Activated T-cell treated with anti-CD3 and anti-CD28 coated beads, Interleukin-2, amount 50 U/mL, for 24 hours (primary cell): ENCODE results near the gene OBSCN.
A peak's percentile ranks its signal among the peaks of the same experiment; 100 is the strongest.

Experiments used
- DNase-seq: peaks from one replicate; pipeline ENCODE4 v3.0.0-alpha.2; 2020
- H3K27ac Mint-ChIP-seq: 2 replicates; pipeline ENCODE4 v1.8.0; 2020; ENCODE audit warnings: mild to moderate bottlenecking, mixed read lengths
- H3K27me3 Mint-ChIP-seq: 2 replicates; pipeline ENCODE4 v1.8.0; 2020; ENCODE audit warnings: mixed read lengths
- H3K36me3 Mint-ChIP-seq: 2 replicates; pipeline ENCODE4 v1.8.0; 2020; ENCODE audit warnings: low read depth, mixed read lengths
- H3K4me1 Mint-ChIP-seq: 2 replicates; pipeline ENCODE4 v1.8.0; 2020; ENCODE audit warnings: low read depth, mixed read lengths
- H3K4me3 Mint-ChIP-seq: 2 replicates; pipeline ENCODE4 v1.8.0; 2020; ENCODE audit warnings: mild to moderate bottlenecking, moderate library complexity, mixed read lengths
- H3K9me3 Mint-ChIP-seq: 2 replicates; pipeline ENCODE4 v1.8.0; 2020; ENCODE audit warnings: mixed read lengths

OBSCN gene

GRCh38 chr1:228304225-228304624 is 96.4 kb downstream of the OBSCN start:
- peak; percentile 19 for DNase-seq
- Mint-ChIP-seq H3K27me3 (no peaks in the 10 kb centered on the region), H3K4me1 (no peaks in the 10 kb centered on the region), H3K4me3 (no peak overlapping the region), H3K36me3 (peaks cover 45% of the 10 kb centered on the region), H3K9me3 (peaks cover 27% of the 10 kb centered on the region), H3K27ac (no peak overlapping the region)

DNA sequence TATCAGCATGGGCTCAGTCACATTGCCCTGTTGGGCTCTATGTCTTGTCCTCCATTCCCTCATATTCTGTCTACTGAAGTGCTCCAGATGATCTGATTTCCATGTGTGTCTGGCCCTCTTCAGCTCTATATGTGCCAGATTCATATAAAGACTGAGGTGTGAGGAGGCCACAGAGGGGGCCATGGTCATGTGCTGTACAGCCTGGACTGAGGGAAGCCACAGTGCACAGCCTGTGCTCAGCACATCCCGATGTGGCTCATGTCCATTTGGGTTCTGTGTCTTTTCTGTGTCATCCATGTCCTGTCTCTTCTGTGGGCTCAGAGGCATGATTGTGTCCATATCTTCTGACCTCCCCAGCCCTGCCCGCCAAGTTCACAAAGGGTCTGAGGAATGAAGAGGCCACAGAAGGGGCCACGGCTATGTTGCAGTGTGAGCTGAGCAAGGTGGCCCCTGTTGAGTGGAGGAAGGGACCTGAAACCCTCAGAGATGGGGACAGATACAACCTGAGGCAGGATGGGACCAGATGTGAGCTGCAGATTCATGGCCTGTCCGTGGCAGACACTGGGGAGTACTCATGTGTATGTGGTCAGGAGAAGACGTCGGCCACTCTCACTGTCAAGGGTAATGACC is 97.0 kb downstream of the OBSCN start:
- no peaks in the 10 kb centered on the region for H3K4me1 Mint-ChIP-seq
- H3K4me3 Mint-ChIP-seq = no peak overlapping the region

GRCh38 chr1:228305721-228306152 is 97.9 kb downstream of the OBSCN start:
- peaks cover 24% of the 10 kb centered on the region for H3K9me3 Mint-ChIP-seq
- peaks cover 34% of the 10 kb centered on the region for H3K36me3 Mint-ChIP-seq
- no peaks in the 10 kb centered on the region for H3K27me3 Mint-ChIP-seq
- H3K4me3 Mint-ChIP-seq = no peak overlapping the region
- no peak overlapping the region for H3K27ac Mint-ChIP-seq
- H3K4me1 Mint-ChIP-seq = no peaks in the 10 kb centered on the region
- peak; percentile 22 for DNase-seq

More for the DNA sequence above, 97.0 kb downstream of the OBSCN start:
- no peak overlapping the region for H3K27ac Mint-ChIP-seq
- no peaks in the 10 kb centered on the region for H3K27me3 Mint-ChIP-seq
- peaks cover 41% of the 10 kb centered on the region for H3K36me3 Mint-ChIP-seq
- H3K9me3 Mint-ChIP-seq = peaks cover 27% of the 10 kb centered on the region
- DNase-seq = no peak

DNA sequence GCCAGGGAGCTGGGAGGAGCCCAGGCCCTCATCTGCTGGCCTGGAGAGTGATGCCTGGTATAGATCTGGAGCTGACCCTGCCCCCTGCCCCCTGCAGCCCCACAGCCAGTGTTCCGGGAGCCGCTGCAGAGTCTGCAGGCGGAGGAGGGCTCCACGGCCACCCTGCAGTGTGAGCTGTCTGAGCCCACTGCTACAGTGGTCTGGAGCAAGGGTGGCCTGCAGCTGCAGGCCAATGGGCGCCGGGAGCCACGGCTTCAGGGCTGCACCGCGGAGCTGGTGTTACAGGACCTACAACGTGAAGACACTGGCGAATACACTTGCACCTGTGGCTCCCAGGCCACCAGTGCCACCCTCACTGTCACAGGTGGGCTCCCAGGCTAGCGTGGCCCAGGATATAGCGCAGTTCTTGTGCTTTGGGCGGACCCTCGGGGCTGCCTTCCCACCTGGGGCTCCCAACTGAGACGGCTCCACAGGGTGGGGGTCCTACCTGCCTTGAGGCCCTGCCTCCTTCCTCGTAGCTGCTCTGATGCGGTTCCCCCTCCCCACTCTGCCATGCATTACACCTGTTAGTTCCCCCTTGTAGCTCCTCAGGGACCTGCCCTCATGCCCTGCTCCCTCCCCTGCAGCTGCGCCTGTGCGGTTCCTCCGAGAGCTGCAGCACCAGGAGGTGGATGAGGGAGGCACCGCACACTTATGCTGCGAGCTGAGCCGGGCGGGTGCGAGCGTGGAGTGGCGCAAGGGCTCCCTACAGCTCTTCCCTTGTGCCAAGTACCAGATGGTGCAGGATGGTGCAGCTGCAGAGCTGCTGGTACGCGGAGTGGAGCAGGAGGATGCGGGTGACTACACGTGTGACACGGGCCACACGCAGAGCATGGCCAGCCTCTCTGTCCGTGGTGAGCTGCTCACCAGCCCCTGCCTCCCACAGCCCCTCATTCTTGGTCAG is 98.7 kb downstream of the OBSCN start:
- Mint-ChIP-seq H3K4me3 (no peak overlapping the region), H3K27ac (no peak overlapping the region)
- peak; percentile 17 for DNase-seq

GRCh38 chr1:228307218-228308023 is 99.6 kb downstream of the OBSCN start:
- DNase-seq = peak; percentile 26
- peaks cover 18% of the 10 kb centered on the region for H3K36me3 Mint-ChIP-seq
- H3K9me3 Mint-ChIP-seq = peaks cover 9% of the 10 kb centered on the region
- H3K27ac Mint-ChIP-seq = no peak overlapping the region
- no peaks in the 10 kb centered on the region for H3K4me1 Mint-ChIP-seq
- H3K27me3 Mint-ChIP-seq = no peaks in the 10 kb centered on the region
- H3K4me3 Mint-ChIP-seq = no peak overlapping the region

More for the DNA sequence above, 98.7 kb downstream of the OBSCN start:
- Mint-ChIP-seq H3K27me3 (no peaks in the 10 kb centered on the region), H3K9me3 (peaks cover 18% of the 10 kb centered on the region), H3K36me3 (peaks cover 27% of the 10 kb centered on the region), H3K4me1 (no peaks in the 10 kb centered on the region)

GRCh38 chr1:228308085-228308601 is 100.3 kb downstream of the OBSCN start:
- Mint-ChIP-seq H3K27me3 (no peaks in the 10 kb centered on the region), H3K27ac (no peak overlapping the region), H3K4me1 (no peaks in the 10 kb centered on the region), H3K9me3 (peaks cover 5% of the 10 kb centered on the region), H3K36me3 (peaks cover 11% of the 10 kb centered on the region), H3K4me3 (no peak overlapping the region)
- no peak for DNase-seq

GRCh38 chr1:228308628-228309325 is 100.9 kb downstream of the OBSCN start:
- Mint-ChIP-seq H3K4me3 (no peak overlapping the region), H3K27ac (no peak overlapping the region), H3K4me1 (no peaks in the 10 kb centered on the region), H3K27me3 (no peaks in the 10 kb centered on the region), H3K36me3 (peaks cover 5% of the 10 kb centered on the region), H3K9me3 (peaks cover 4% of the 10 kb centered on the region)
- peak; percentile 23 for DNase-seq

DNA sequence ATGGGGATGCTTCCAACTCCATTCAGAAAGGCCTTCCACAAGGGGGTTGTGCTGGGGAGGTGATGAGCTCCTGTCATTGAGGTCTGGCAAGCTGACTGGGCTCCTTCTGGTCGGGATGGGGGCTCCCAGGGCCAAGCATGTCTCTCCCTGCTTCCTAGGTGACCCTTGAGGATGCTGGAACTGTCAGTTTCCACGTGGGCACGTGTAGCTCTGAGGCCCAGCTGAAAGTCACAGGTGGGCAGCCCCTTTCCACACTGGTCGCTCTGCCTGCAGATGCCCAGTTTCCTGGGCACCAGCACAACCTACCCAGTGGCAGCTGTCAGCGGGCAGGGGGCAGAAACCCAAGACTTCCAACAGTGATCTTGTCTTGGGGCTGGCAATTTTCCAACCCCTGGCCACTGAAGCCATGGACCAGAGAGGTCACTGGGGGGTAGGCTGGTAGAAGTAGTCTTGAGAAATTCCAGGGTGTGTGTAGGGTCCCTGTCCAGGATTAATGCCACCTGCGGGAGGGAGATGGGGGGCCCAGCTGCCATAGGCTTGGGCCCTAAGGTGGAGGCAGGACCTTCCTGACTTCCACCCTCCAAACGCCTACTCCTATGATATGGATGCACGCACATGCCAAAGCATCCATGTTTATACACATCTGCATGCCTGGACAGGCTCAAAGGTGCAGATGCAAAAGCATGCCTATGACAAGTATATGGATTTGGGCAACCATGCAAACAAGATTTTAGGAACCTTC is 101.7 kb downstream of the OBSCN start:
- no peak overlapping the region for H3K27ac Mint-ChIP-seq
- DNase-seq = peak; percentile 16
- H3K9me3 Mint-ChIP-seq = peaks cover 3% of the 10 kb centered on the region
- no peak overlapping the region for H3K4me3 Mint-ChIP-seq
- H3K4me1 Mint-ChIP-seq = no peaks in the 10 kb centered on the region
- no peaks in the 10 kb centered on the region for H3K27me3 Mint-ChIP-seq
- no peaks in the 10 kb centered on the region for H3K36me3 Mint-ChIP-seq

- no peaks in the 10 kb centered on the region for H3K27me3 Mint-ChIP-seq
- H3K4me1 Mint-ChIP-seq = no peaks in the 10 kb centered on the region
- peaks cover 3% of the 10 kb centered on the region for H3K9me3 Mint-ChIP-seq
- H3K36me3 Mint-ChIP-seq = no peaks in the 10 kb centered on the region
- no peak for DNase-seq
- no peak overlapping the region for H3K4me3 Mint-ChIP-seq
- no peak overlapping the region for H3K27ac Mint-ChIP-seq
Measured at GRCh38 chr1:228310162-228310792, 102.4 kb downstream of the OBSCN start.

DNA sequence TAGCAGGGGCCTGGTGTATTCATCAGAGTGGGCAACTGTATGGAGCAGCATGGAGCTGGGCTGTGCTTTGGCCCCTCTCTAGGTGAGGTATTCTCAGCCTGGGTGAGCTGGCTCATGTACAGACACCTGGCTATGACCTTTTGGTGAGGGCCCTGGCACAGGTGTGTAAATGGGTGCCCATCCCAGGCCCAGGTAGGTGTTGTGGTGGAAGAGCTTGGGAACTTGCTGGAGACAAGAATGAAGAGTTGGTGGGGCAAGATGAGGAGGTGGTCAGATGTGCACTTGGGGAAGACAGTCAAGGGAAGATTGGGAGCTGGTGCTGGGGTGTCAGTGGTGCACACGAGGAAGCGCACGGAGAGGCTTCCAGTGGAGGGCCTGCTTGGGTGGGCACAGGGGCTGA is 103.2 kb downstream of the OBSCN start:
- no peaks in the 10 kb centered on the region for H3K27me3 Mint-ChIP-seq
- H3K27ac Mint-ChIP-seq = no peak overlapping the region
- peaks cover 3% of the 10 kb centered on the region for H3K9me3 Mint-ChIP-seq
- no peak overlapping the region for H3K4me3 Mint-ChIP-seq
- no peaks in the 10 kb centered on the region for H3K4me1 Mint-ChIP-seq
- H3K36me3 Mint-ChIP-seq = no peaks in the 10 kb centered on the region
- DNase-seq = peak; percentile 14

DNA sequence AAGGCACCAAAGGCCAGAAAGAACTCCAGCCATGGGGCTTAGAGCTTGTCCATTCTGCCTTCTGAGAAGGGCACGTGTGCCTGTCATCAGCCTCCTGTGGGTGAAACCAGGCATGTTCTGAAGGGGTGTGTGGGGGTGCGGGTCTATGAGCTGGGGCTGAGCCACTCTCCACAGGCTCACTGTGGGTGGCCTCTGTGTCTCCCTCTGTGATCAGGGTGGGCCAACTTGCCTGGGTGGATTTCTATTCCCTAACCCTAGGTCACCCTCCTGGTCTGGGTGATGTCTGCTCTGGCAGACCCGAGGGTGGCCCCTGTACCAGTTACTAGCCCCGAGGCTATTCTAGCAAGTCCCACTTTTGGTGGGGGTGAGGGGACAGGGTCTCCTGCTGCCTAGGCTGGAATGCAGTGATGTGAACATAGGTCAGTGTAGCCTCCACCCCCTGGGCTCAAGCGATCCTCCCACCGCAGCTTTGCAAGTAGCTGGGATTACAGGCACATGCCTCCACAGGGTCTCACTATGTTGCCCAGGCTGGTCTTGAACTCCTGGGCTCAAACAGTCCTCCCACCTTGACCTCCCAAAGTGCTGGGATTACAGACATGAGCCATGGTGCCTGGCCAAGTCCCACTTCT is 104.4 kb downstream of the OBSCN start:
- peaks cover 3% of the 10 kb centered on the region for H3K9me3 Mint-ChIP-seq
- H3K36me3 Mint-ChIP-seq = no peaks in the 10 kb centered on the region
- no peaks in the 10 kb centered on the region for H3K27me3 Mint-ChIP-seq
- no peak overlapping the region for H3K4me3 Mint-ChIP-seq
- H3K4me1 Mint-ChIP-seq = no peaks in the 10 kb centered on the region
- DNase-seq = peak; percentile 15
- no peak overlapping the region for H3K27ac Mint-ChIP-seq

DNA sequence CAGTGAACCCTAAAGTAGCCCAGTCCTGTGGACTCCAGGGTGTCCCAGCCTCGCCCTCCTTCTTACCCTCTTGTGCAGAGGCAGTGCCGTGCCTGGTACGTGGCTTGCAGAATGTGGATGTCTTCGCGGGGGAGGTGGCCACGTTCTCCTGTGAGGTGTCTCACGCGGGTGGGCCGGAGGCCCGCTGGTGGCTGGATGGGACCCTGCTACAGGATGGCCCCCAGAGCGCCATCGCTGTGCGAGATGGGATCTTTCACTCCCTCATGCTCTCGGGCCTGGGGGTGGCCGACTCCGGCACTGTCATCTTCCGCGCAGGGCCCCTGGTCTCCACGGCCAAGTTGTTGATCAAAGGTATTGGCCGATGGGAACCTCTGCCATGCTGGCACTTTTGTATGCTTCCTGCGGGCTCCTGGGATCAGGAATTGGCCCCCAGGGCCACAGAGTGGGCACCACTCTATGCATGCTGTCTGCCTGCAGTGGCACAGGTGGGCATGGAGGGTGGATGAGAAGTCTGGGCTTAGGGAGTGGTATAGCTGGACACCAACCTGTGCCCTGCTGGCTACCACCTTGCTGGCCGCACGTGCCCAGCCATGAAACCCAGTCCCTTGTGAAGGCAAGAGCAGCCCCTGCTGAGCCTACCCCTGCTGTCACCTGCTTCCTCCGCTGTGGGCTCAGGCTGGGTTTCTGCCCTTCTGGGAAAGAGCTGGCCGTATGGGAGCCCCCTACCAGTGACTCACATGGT is 105.9 kb downstream of the OBSCN start:
- H3K4me1 Mint-ChIP-seq = no peaks in the 10 kb centered on the region
- no peaks in the 10 kb centered on the region for H3K27me3 Mint-ChIP-seq
- H3K27ac Mint-ChIP-seq = no peak overlapping the region
- H3K4me3 Mint-ChIP-seq = no peak overlapping the region
- peaks cover 3% of the 10 kb centered on the region for H3K9me3 Mint-ChIP-seq
- peaks cover 10% of the 10 kb centered on the region for H3K36me3 Mint-ChIP-seq
- DNase-seq = peak; percentile 19
